Gastrocnemius medialis (tissue), 4 donors: ENCODE measurements around the gene PNPLA3. TPM values are rescaled to one million over a fixed set of nuclear protein-coding genes. Genes with fewer than 3 reads are reported as not detected.

Source experiments
- ATAC-seq, 2 donors: fragments of 150-250 bp; one replicate each; pipeline ENCODE4 v1.9.1; 2016
- DNase-seq, 2 donors: peaks; one replicate each; pipeline ENCODE4 v3.0.0-alpha.2; 2019
- H3K27ac ChIP-seq, 4 donors: fragments of 200-600 bp; sonication (generic); 1 replicate in 1 of 4; 2 replicates in 3 of 4; pipeline ENCODE4 v1.5.1; 2016 to 2018; ENCODE audit warnings: mild to moderate bottlenecking in 2 of 4, moderate library complexity in 1 of 4
- H3K27me3 ChIP-seq, 3 donors: fragments of 200-600 bp; sonication (generic) in 2 of 3; 1 replicate in 1 of 3; 2 replicates in 2 of 3; pipeline versions ENCODE4 v1.5.1 to v1.6.0; 2016 to 2019; ENCODE audit warnings: mild to moderate bottlenecking in 1 of 3, moderate library complexity in 1 of 3
- H3K36me3 ChIP-seq, 2 donors: fragments of 200-600 bp; sonication (generic) in 1 of 2; one replicate each; pipeline ENCODE4 v1.5.1; 2017 to 2018
- H3K4me1 ChIP-seq, 2 donors: fragments of 200-600 bp; sonication (generic) in 1 of 2; one replicate each; pipeline ENCODE4 v1.5.1; 2016 to 2017; ENCODE audit warnings: mild to moderate bottlenecking in 2 of 2
- H3K4me3 ChIP-seq, 4 donors: fragments of 200-600 bp; sonication (generic) in 3 of 4; 1 replicate in 1 of 4; 2 replicates in 3 of 4; pipeline ENCODE4 v1.5.1; 2016 to 2019; ENCODE audit warnings: mild to moderate bottlenecking in 2 of 4
- H3K9me3 ChIP-seq, 3 donors: fragments of 200-600 bp; sonication (generic) in 2 of 3; 1 replicate in 1 of 3; 2 replicates in 2 of 3; pipeline ENCODE4 v1.5.1; 2016 to 2019
- POLR2A ChIP-seq, 2 donors: fragments of 450-650 bp; IDR thresholded peaks; one replicate each; pipeline ENCODE4 v1.6.1; 2017; ENCODE audit warnings: antibody characterized with exemption in 2 of 2, mild to moderate bottlenecking in 2 of 2, moderate library complexity in 2 of 2
- in situ Hi-C, 4 donors: fragments of 200-750 bp; cut with MboI; loops; one replicate each; pipeline versions ENCODE4 v1.15.0 to v1.8.0; 2017; ENCODE audit warnings: low sequenced_read_pairs in 4 of 4
- intact Hi-C: fragments of 100-400 bp; cut with DNase I; formaldehyde crosslinking; loops from one replicate; pipeline ENCODE4 v1.15.1; 2023; ENCODE audit warnings: low total_unique reads
- total RNA-seq, 4 donors: library from RNA; depleted of rRNA; stranded (reverse); fragments of >200 nt; gene quantifications; one replicate each; pipeline versions ENCODE4 v1.1.0 to v1.2.3, GENCODE V29; 2016
- TF ChIP-seq, protein P1 (sequence below), 5 experiments: fragments of 450-650 bp in 3 of 5; fragments of 200-600 bp in 2 of 5; sonication (generic) in 2 of 5; IDR thresholded peaks in 4 of 5; conservative IDR thresholded peaks in 1 of 5; 1 replicate in 4 of 5; 2 replicates in 1 of 5; pipeline ENCODE4 v1.5.1; 2016 to 2019; ENCODE audit warnings: antibody characterized with exemption in 5 of 5, mild to moderate bottlenecking in 3 of 5, moderate library complexity in 3 of 5

The PNPLA3 gene
- total RNA-seq, 4 donors from 2014 or later = 0.58 to 2.3 (median 1.4) TPM; not detected in 1

DNA sequence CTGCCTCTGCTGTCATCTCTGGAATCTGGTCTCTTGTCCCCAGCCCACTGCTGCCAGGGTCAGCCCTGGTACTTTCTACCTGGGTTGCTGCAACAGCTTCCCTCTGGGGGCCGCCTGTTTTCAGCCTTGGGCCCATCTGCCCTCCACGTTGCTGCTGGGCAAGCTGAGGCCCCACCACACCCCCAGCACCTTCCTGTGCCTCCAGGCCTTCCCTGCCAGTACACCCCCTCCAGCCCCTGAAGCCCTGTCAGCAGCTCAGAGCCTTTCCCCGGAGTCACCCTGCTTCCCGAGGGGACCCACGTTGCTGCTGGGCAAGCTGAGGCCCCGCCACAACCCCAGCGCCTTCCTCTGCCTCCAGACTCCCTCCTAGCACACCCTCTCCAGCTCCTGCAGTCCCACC, 28.4 kb downstream of the PNPLA3 start:
- Histone ChIP-seq H3K9me3 (no peaks in the 10 kb centered on the region), H3K27ac (no peak overlapping the region), H3K27me3 (no peaks in the 10 kb centered on the region), H3K4me3 (no peak overlapping the region), H3K4me1 (peaks cover 11 to 17% of the 10 kb centered on the region in 2 donors), H3K36me3 (no peaks in the 10 kb centered on the region)
- no peak for TF ChIP-seq POLR2A (IDR thresholded peaks at IDR 0.05)
- TF ChIP-seq, protein P1, sequence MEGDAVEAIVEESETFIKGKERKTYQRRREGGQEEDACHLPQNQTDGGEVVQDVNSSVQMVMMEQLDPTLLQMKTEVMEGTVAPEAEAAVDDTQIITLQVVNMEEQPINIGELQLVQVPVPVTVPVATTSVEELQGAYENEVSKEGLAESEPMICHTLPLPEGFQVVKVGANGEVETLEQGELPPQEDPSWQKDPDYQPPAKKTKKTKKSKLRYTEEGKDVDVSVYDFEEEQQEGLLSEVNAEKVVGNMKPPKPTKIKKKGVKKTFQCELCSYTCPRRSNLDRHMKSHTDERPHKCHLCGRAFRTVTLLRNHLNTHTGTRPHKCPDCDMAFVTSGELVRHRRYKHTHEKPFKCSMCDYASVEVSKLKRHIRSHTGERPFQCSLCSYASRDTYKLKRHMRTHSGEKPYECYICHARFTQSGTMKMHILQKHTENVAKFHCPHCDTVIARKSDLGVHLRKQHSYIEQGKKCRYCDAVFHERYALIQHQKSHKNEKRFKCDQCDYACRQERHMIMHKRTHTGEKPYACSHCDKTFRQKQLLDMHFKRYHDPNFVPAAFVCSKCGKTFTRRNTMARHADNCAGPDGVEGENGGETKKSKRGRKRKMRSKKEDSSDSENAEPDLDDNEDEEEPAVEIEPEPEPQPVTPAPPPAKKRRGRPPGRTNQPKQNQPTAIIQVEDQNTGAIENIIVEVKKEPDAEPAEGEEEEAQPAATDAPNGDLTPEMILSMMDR (IDR thresholded peaks at IDR 0.05 in 4 of 5, conservative IDR thresholded peaks at IDR 0.05 in 1 of 5) = no peak
- no peak for DNase-seq
- ATAC-seq = no peak
- in situ Hi-C loops (no loop called here), intact Hi-C loops (loop anchor here (10.0 kb wide), 1 partner anchor 137 kb away; the partner anchor contains the start of gene EFCAB6)

DNA sequence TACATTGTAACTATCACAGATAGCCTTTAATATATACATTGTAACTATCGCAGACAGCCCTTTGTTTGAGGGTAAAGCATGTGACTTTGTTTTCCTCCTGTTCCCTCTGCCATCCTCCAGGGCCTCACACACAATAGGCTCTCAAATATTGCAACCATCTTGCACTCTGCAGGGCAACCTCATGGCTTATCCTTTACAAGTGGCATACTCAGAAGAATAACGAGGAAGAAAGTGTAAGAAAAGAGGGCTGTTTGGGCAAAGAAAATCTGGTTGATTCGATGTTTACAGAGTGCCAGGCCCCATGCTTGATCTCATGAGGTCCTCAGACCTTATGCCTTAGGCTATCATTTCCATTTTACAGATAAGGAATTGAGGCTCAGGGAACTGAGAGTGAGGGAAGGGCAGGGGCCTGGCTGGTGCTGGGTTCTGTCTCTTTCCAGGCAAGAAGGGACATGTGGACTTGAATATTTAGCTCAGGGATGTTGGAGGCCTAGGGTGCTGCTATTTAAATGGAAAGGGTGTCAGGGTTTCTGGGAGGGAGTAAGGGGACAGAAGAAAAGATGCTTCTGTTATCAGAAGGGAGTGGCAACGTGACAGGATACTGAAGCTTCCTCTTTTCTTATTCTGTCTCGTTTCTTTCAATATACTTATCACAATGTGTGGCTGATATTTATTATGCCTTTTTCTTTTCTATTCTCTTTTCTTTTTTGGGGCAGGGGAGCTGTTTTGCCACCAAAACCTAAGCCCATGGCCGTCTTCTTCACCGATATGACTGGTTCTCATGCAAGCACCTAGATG, 30.6 kb downstream of the PNPLA3 start:
- TF ChIP-seq, protein P1 (IDR thresholded peaks at IDR 0.05 in 4 of 5, conservative IDR thresholded peaks at IDR 0.05 in 1 of 5) = no peak
- TF ChIP-seq POLR2A (IDR thresholded peaks at IDR 0.05) = no peak
- no peak for DNase-seq
- Histone ChIP-seq H3K4me3 (peak overlapping the region; percentile 81 to 99 (median 94)), H3K27ac (peak overlapping the region; percentile 92 to 95 (median 93)), H3K36me3 (no peaks in the 10 kb centered on the region), H3K9me3 (no peaks in the 10 kb centered on the region), H3K4me1 (peaks cover 24 to 28% of the 10 kb centered on the region in 2 donors), H3K27me3 (no peaks in the 10 kb centered on the region)
- in situ Hi-C loops (no loop called here), intact Hi-C loops (loop anchor here (2.0 to 10.0 kb wide), 2 partner anchors 29 to 139 kb away; partner anchors contain the start of gene EFCAB6)
- ATAC-seq = no peak

GRCh38 chr22:43955040-43955882, 31.7 kb downstream of the PNPLA3 start, which contains the start of gene SAMM50:
SAMM50 (plus strand) TSS chr22:43955442; CDS start chr22:43955578, 136 bp downstream.
- peak within 1 kb of the TSS; percentile 81 to 99 (median 94) for H3K4me3 ChIP-seq
- peak; percentile 90 for DNase-seq
- no peaks in the 10 kb centered on the region for H3K27me3 ChIP-seq
- TF ChIP-seq POLR2A (IDR thresholded peaks at IDR 0.05) = peak; percentile 67 to 81
- TF ChIP-seq, protein P1 (IDR thresholded peaks at IDR 0.05 in 4 of 5, conservative IDR thresholded peaks at IDR 0.05 in 1 of 5) = peak in 1 of 5 experiments; percentile 26
- H3K9me3 ChIP-seq = no peaks in the 10 kb centered on the region
- ATAC-seq = peak; percentile 92 to 95
- no peaks in the 10 kb centered on the region for H3K36me3 ChIP-seq
- in situ Hi-C loops (no loop called here), intact Hi-C loops (loop anchor here (2.0 to 10.0 kb wide), 3 partner anchors 30 to 542 kb away; partner anchors contain the start of genes EFCAB6 and RTL6)
- H3K27ac ChIP-seq = peak within 1 kb of the TSS; percentile 92 to 95 (median 93)
- H3K4me1 ChIP-seq = peaks cover 28 to 32% of the 10 kb centered on the region in 2 donors

- H3K27ac ChIP-seq = peak overlapping the region; percentile 92 to 95 (median 93)
- H3K27me3 ChIP-seq = no peaks in the 10 kb centered on the region
- H3K4me1 ChIP-seq = peaks cover 30 to 38% of the 10 kb centered on the region in 2 donors
- DNase-seq = no peak
- H3K36me3 ChIP-seq = no peaks in the 10 kb centered on the region
- intact Hi-C loops (loop anchor here (2.0 to 10.0 kb wide), 3 partner anchors 31 to 541 kb away; partner anchors contain the start of genes EFCAB6 and RTL6), in situ Hi-C loops (no loop called here)
- ATAC-seq = peak; percentile 8 to 40
- H3K4me3 ChIP-seq = peak overlapping the region; percentile 81 to 99 (median 94)
- TF ChIP-seq, protein P1 (IDR thresholded peaks at IDR 0.05 in 4 of 5, conservative IDR thresholded peaks at IDR 0.05 in 1 of 5) = no peak
- TF ChIP-seq POLR2A (IDR thresholded peaks at IDR 0.05) = no peak
- no peaks in the 10 kb centered on the region for H3K9me3 ChIP-seq
These were observed 32.5 kb downstream of the PNPLA3 start for GRCh38 chr22:43955883-43956782.
